ENCODE results near the gene FAM118B.
A peak's percentile ranks its signal among the peaks of the same experiment; 100 is the strongest.

The FAM118B gene

GRCh38 chr11:126211236-126212088 lies at the start of gene FAM118B, which contains the start of gene RPUSD4:
Gene FAM118B (plus strand): TSS chr11:126211782. CDS start chr11:126235002, 23,220 bp downstream.
Gene RPUSD4 (minus strand): TSS chr11:126211650. CDS start chr11:126211638, 12 bp downstream.
- Mint-ChIP-seq H3K27me3 (no peaks in the 10 kb centered on the region), H3K27ac (peak within 1 kb of the TSS; percentile 94), H3K4me1 (peaks cover 26% of the 10 kb centered on the region), H3K36me3 (peaks cover 13% of the 10 kb centered on the region), H3K4me3 (peak within 1 kb of the TSS; percentile 98), H3K9me3 (no peaks in the 10 kb centered on the region)
- ATAC-seq (ENCODE audit: low read depth): peak; percentile 98
- DNase-seq (ENCODE audit: low spot score in 2 of 2): peak; percentile 98 to 99

- no peak overlapping the region for H3K4me3 Mint-ChIP-seq
- H3K27ac Mint-ChIP-seq: no peak overlapping the region
- no peaks in the 10 kb centered on the region for H3K9me3 Mint-ChIP-seq
- no peaks in the 10 kb centered on the region for H3K36me3 Mint-ChIP-seq
- no peaks in the 10 kb centered on the region for H3K4me1 Mint-ChIP-seq
- ATAC-seq (ENCODE audit: low read depth) (no peak), DNase-seq (ENCODE audit: low spot score in 2 of 2) (no peak)
- H3K27me3 Mint-ChIP-seq: peaks cover 16% of the 10 kb centered on the region
Measured at GRCh38 chr11:126162306-126163030, 49.1 kb upstream of the FAM118B start.

GRCh38 chr11:126163074-126163700 lies 48.4 kb upstream of the FAM118B start:
- Mint-ChIP-seq H3K9me3 (no peaks in the 10 kb centered on the region), H3K4me1 (no peaks in the 10 kb centered on the region), H3K27me3 (peaks cover 16% of the 10 kb centered on the region), H3K4me3 (no peak overlapping the region), H3K27ac (no peak overlapping the region), H3K36me3 (no peaks in the 10 kb centered on the region)
- ATAC-seq (ENCODE audit: low read depth): no peak
- no peak for DNase-seq (ENCODE audit: low spot score in 2 of 2)

- H3K4me3 Mint-ChIP-seq: no peak overlapping the region
- no peak overlapping the region for H3K27ac Mint-ChIP-seq
- no peaks in the 10 kb centered on the region for H3K36me3 Mint-ChIP-seq
- ATAC-seq (ENCODE audit: low read depth) (no peak), DNase-seq (ENCODE audit: low spot score in 2 of 2) (no peak)
- H3K27me3 Mint-ChIP-seq: peaks cover 16% of the 10 kb centered on the region
- no peaks in the 10 kb centered on the region for H3K4me1 Mint-ChIP-seq
- no peaks in the 10 kb centered on the region for H3K9me3 Mint-ChIP-seq
Measured at GRCh38 chr11:126163779-126164178, 47.8 kb upstream of the FAM118B start.

- ATAC-seq (ENCODE audit: low read depth): no peak
- H3K4me1 Mint-ChIP-seq: no peaks in the 10 kb centered on the region
- H3K36me3 Mint-ChIP-seq: no peaks in the 10 kb centered on the region
- peaks cover 15% of the 10 kb centered on the region for H3K27me3 Mint-ChIP-seq
- no peak for DNase-seq (ENCODE audit: low spot score in 2 of 2)
- no peak overlapping the region for H3K4me3 Mint-ChIP-seq
- no peaks in the 10 kb centered on the region for H3K9me3 Mint-ChIP-seq
- no peak overlapping the region for H3K27ac Mint-ChIP-seq
Measured at GRCh38 chr11:126164781-126165180, 46.8 kb upstream of the FAM118B start.

GRCh38 chr11:126165311-126165720 lies 46.3 kb upstream of the FAM118B start:
- no peaks in the 10 kb centered on the region for H3K9me3 Mint-ChIP-seq
- H3K27ac Mint-ChIP-seq: no peak overlapping the region
- H3K4me1 Mint-ChIP-seq: no peaks in the 10 kb centered on the region
- DNase-seq (ENCODE audit: low spot score in 2 of 2) (no peak), ATAC-seq (ENCODE audit: low read depth) (no peak)
- H3K4me3 Mint-ChIP-seq: no peak overlapping the region
- peaks cover 14% of the 10 kb centered on the region for H3K27me3 Mint-ChIP-seq
- H3K36me3 Mint-ChIP-seq: no peaks in the 10 kb centered on the region

- H3K4me3 Mint-ChIP-seq: no peak overlapping the region
- H3K9me3 Mint-ChIP-seq: no peaks in the 10 kb centered on the region
- no peaks in the 10 kb centered on the region for H3K36me3 Mint-ChIP-seq
- DNase-seq (ENCODE audit: low spot score in 2 of 2) (no peak), ATAC-seq (ENCODE audit: low read depth) (no peak)
- no peak overlapping the region for H3K27ac Mint-ChIP-seq
- no peaks in the 10 kb centered on the region for H3K4me1 Mint-ChIP-seq
- peaks cover 14% of the 10 kb centered on the region for H3K27me3 Mint-ChIP-seq
Measured at GRCh38 chr11:126165757-126166156, 45.8 kb upstream of the FAM118B start.

- peaks cover 14% of the 10 kb centered on the region for H3K27me3 Mint-ChIP-seq
Measured at GRCh38 chr11:126166413-126166812, 45.2 kb upstream of the FAM118B start.

GRCh38 chr11:126167488-126167887 lies 44.1 kb upstream of the FAM118B start:
- DNase-seq (ENCODE audit: low spot score in 2 of 2) (no peak), ATAC-seq (ENCODE audit: low read depth) (no peak)
- no peaks in the 10 kb centered on the region for H3K9me3 Mint-ChIP-seq
- peaks cover 14% of the 10 kb centered on the region for H3K27me3 Mint-ChIP-seq
- no peaks in the 10 kb centered on the region for H3K36me3 Mint-ChIP-seq
- H3K27ac Mint-ChIP-seq: no peak overlapping the region
- no peaks in the 10 kb centered on the region for H3K4me1 Mint-ChIP-seq
- no peak overlapping the region for H3K4me3 Mint-ChIP-seq

More at GRCh38 chr11:126166413-126166812, 45.2 kb upstream of the FAM118B start:
- DNase-seq (ENCODE audit: low spot score in 2 of 2): no peak
- Mint-ChIP-seq H3K27ac (no peak overlapping the region), H3K4me3 (no peak overlapping the region), H3K4me1 (no peaks in the 10 kb centered on the region), H3K9me3 (no peaks in the 10 kb centered on the region), H3K36me3 (no peaks in the 10 kb centered on the region)
- no peak for ATAC-seq (ENCODE audit: low read depth)

GRCh38 chr11:126169291-126169690 lies 42.3 kb upstream of the FAM118B start:
- H3K27me3 Mint-ChIP-seq: peaks cover 14% of the 10 kb centered on the region

GRCh38 chr11:126172596-126173038 lies 39.0 kb upstream of the FAM118B start:
- H3K27ac Mint-ChIP-seq: no peak overlapping the region
- no peaks in the 10 kb centered on the region for H3K9me3 Mint-ChIP-seq
- ATAC-seq (ENCODE audit: low read depth) (no peak), DNase-seq (ENCODE audit: low spot score in 2 of 2) (no peak)
- H3K4me1 Mint-ChIP-seq: no peaks in the 10 kb centered on the region
- no peak overlapping the region for H3K4me3 Mint-ChIP-seq
- H3K36me3 Mint-ChIP-seq: no peaks in the 10 kb centered on the region
- peaks cover 8% of the 10 kb centered on the region for H3K27me3 Mint-ChIP-seq

More at GRCh38 chr11:126169291-126169690, 42.3 kb upstream of the FAM118B start:
- DNase-seq (ENCODE audit: low spot score in 2 of 2): no peak
- no peaks in the 10 kb centered on the region for H3K4me1 Mint-ChIP-seq
- no peak overlapping the region for H3K27ac Mint-ChIP-seq
- no peak for ATAC-seq (ENCODE audit: low read depth)
- H3K36me3 Mint-ChIP-seq: no peaks in the 10 kb centered on the region
- H3K9me3 Mint-ChIP-seq: no peaks in the 10 kb centered on the region
- no peak overlapping the region for H3K4me3 Mint-ChIP-seq

- no peaks in the 10 kb centered on the region for H3K9me3 Mint-ChIP-seq
- H3K27me3 Mint-ChIP-seq: peaks cover 8% of the 10 kb centered on the region
- DNase-seq (ENCODE audit: low spot score in 2 of 2) (no peak), ATAC-seq (ENCODE audit: low read depth) (no peak)
- no peaks in the 10 kb centered on the region for H3K4me1 Mint-ChIP-seq
- H3K4me3 Mint-ChIP-seq: no peak overlapping the region
- no peak overlapping the region for H3K27ac Mint-ChIP-seq
- no peaks in the 10 kb centered on the region for H3K36me3 Mint-ChIP-seq
Measured at GRCh38 chr11:126173257-126173656, 38.3 kb upstream of the FAM118B start.

GRCh38 chr11:126174816-126175215 lies 36.8 kb upstream of the FAM118B start:
- no peak for DNase-seq (ENCODE audit: low spot score in 2 of 2)
- no peaks in the 10 kb centered on the region for H3K9me3 Mint-ChIP-seq
- no peaks in the 10 kb centered on the region for H3K36me3 Mint-ChIP-seq
- ATAC-seq (ENCODE audit: low read depth): no peak
- no peaks in the 10 kb centered on the region for H3K4me1 Mint-ChIP-seq
- peaks cover 8% of the 10 kb centered on the region for H3K27me3 Mint-ChIP-seq
- no peak overlapping the region for H3K27ac Mint-ChIP-seq
- H3K4me3 Mint-ChIP-seq: no peak overlapping the region

GRCh38 chr11:126175393-126175792 lies 36.2 kb upstream of the FAM118B start:
- no peak for ATAC-seq (ENCODE audit: low read depth)

More at GRCh38 chr11:126175393-126175792, 36.2 kb upstream of the FAM118B start:
- no peaks in the 10 kb centered on the region for H3K9me3 Mint-ChIP-seq
- H3K27me3 Mint-ChIP-seq: peaks cover 8% of the 10 kb centered on the region
- no peaks in the 10 kb centered on the region for H3K4me1 Mint-ChIP-seq
- H3K36me3 Mint-ChIP-seq: peaks cover 3% of the 10 kb centered on the region
- H3K27ac Mint-ChIP-seq: no peak overlapping the region
- H3K4me3 Mint-ChIP-seq: no peak overlapping the region
- DNase-seq (ENCODE audit: low spot score in 2 of 2): no peak
